ACC112 (cell line): Measurements from ENCODE around the gene TFE3.

Experiments
- H2AFZ ChIP-seq: fragments of 200-600 bp; sonication (generic); one replicate; pipeline ENCODE4 v1.6.0; 2017; ENCODE audit warnings: antibody characterized with exemption, low read length; ENCODE audit not compliant: unreplicated experiment
- H3K27ac ChIP-seq: fragments of 200-600 bp; sonication (generic); 2 replicates; pipeline ENCODE4 v1.5.1; 2014; ENCODE audit warnings: low read depth, mild to moderate bottlenecking, antibody characterized with exemption, low read length, moderate library complexity
- H3K27me3 ChIP-seq: fragments of 200-600 bp; sonication (generic); 2 replicates; pipeline ENCODE4 v1.6.1; 2014; ENCODE audit warnings: mild to moderate bottlenecking, antibody characterized with exemption, low read length, moderate library complexity, mixed read lengths; ENCODE audit not compliant: insufficient read depth
- H3K36me3 ChIP-seq: fragments of 200-600 bp; sonication (generic); 2 replicates; pipeline ENCODE4 v1.6.1; 2016; ENCODE audit warnings: mild to moderate bottlenecking, antibody characterized with exemption, low read length, moderate library complexity, mixed read lengths; ENCODE audit not compliant: insufficient read depth
- H3K4me1 ChIP-seq: fragments of 200-600 bp; sonication (generic); one replicate; pipeline ENCODE4 v1.6.1; 2016; ENCODE audit warnings: low read length, mixed read lengths; ENCODE audit not compliant: insufficient read depth, unreplicated experiment, control insufficient read depth
- H3K4me3 ChIP-seq: fragments of 200-600 bp; sonication (generic); 2 replicates; pipeline ENCODE4 v1.5.1; 2014; ENCODE audit warnings: mild to moderate bottlenecking, low read depth, low read length
- H3K79me2 ChIP-seq: fragments of 200-600 bp; sonication (generic); one replicate; pipeline ENCODE4 v1.6.0; 2016; ENCODE audit warnings: low read length; ENCODE audit not compliant: control insufficient read depth, unreplicated experiment, insufficient read depth

Gene TFE3

GRCh38 chrX:49071877-49072711 lies 28.9 kb upstream of the TFE3 start:
- H3K4me1 ChIP-seq: peaks cover 4% of the 10 kb centered on the region
- H3K27ac ChIP-seq: no peak overlapping the region
- no peaks in the 10 kb centered on the region for H3K36me3 ChIP-seq
- peak overlapping the region; percentile 90 for H3K4me3 ChIP-seq
- H3K79me2 ChIP-seq: peaks cover 6% of the 10 kb centered on the region
- H2AFZ ChIP-seq: no peak overlapping the region
- H3K27me3 ChIP-seq: no peaks in the 10 kb centered on the region

- Histone ChIP-seq H3K27ac (no peak overlapping the region), H3K79me2 (peaks cover 6% of the 10 kb centered on the region), H3K36me3 (no peaks in the 10 kb centered on the region), H2AFZ (no peak overlapping the region), H3K4me3 (no peak overlapping the region), H3K27me3 (no peaks in the 10 kb centered on the region), H3K4me1 (peaks cover 4% of the 10 kb centered on the region)
Observed at GRCh38 chrX:49070988-49071387, 27.8 kb upstream of the TFE3 start.

- H3K27me3 ChIP-seq: no peaks in the 10 kb centered on the region
Observed at GRCh38 chrX:49069038-49069437, 25.9 kb upstream of the TFE3 start.

GRCh38 chrX:49067285-49068120 lies 24.3 kb upstream of the TFE3 start:
- Histone ChIP-seq H3K4me3 (no peak overlapping the region), H3K4me1 (no peaks in the 10 kb centered on the region), H3K36me3 (no peaks in the 10 kb centered on the region), H3K27me3 (no peaks in the 10 kb centered on the region), H3K79me2 (no peaks in the 10 kb centered on the region), H3K27ac (no peak overlapping the region), H2AFZ (no peak overlapping the region)

More at GRCh38 chrX:49069038-49069437, 25.9 kb upstream of the TFE3 start:
- Histone ChIP-seq H3K27ac (no peak overlapping the region), H2AFZ (no peak overlapping the region), H3K4me1 (no peaks in the 10 kb centered on the region), H3K36me3 (no peaks in the 10 kb centered on the region), H3K79me2 (peaks cover 6% of the 10 kb centered on the region), H3K4me3 (no peak overlapping the region)

GRCh38 chrX:49066690-49067089 lies 23.5 kb upstream of the TFE3 start:
- H3K4me3 ChIP-seq: no peak overlapping the region
- H3K27me3 ChIP-seq: no peaks in the 10 kb centered on the region
- no peak overlapping the region for H3K27ac ChIP-seq
- no peak overlapping the region for H2AFZ ChIP-seq
- no peaks in the 10 kb centered on the region for H3K79me2 ChIP-seq
- H3K36me3 ChIP-seq: no peaks in the 10 kb centered on the region
- no peaks in the 10 kb centered on the region for H3K4me1 ChIP-seq

GRCh38 chrX:49066278-49066677 lies 23.1 kb upstream of the TFE3 start:
- H2AFZ ChIP-seq: no peak overlapping the region
- no peaks in the 10 kb centered on the region for H3K4me1 ChIP-seq
- no peak overlapping the region for H3K27ac ChIP-seq
- H3K36me3 ChIP-seq: no peaks in the 10 kb centered on the region
- H3K4me3 ChIP-seq: no peak overlapping the region
- H3K79me2 ChIP-seq: no peaks in the 10 kb centered on the region
- H3K27me3 ChIP-seq: no peaks in the 10 kb centered on the region

- Histone ChIP-seq H3K4me1 (no peaks in the 10 kb centered on the region), H3K79me2 (no peaks in the 10 kb centered on the region), H3K27ac (no peak overlapping the region), H3K27me3 (no peaks in the 10 kb centered on the region), H2AFZ (no peak overlapping the region), H3K4me3 (no peak overlapping the region), H3K36me3 (no peaks in the 10 kb centered on the region)
Observed at GRCh38 chrX:49064735-49065134, 21.6 kb upstream of the TFE3 start.

- Histone ChIP-seq H3K4me1 (no peaks in the 10 kb centered on the region), H3K79me2 (no peaks in the 10 kb centered on the region), H3K4me3 (no peak overlapping the region), H2AFZ (no peak overlapping the region), H3K27ac (no peak overlapping the region), H3K36me3 (no peaks in the 10 kb centered on the region), H3K27me3 (no peaks in the 10 kb centered on the region)
Observed at GRCh38 chrX:49064303-49064702, 21.1 kb upstream of the TFE3 start.

GRCh38 chrX:49063715-49064114 lies 20.6 kb upstream of the TFE3 start:
- no peak overlapping the region for H2AFZ ChIP-seq
- H3K4me1 ChIP-seq: no peaks in the 10 kb centered on the region
- no peaks in the 10 kb centered on the region for H3K27me3 ChIP-seq
- H3K36me3 ChIP-seq: no peaks in the 10 kb centered on the region
- H3K27ac ChIP-seq: no peak overlapping the region
- H3K4me3 ChIP-seq: no peak overlapping the region
- H3K79me2 ChIP-seq: no peaks in the 10 kb centered on the region

GRCh38 chrX:49061916-49062315 lies 18.8 kb upstream of the TFE3 start:
- no peaks in the 10 kb centered on the region for H3K4me1 ChIP-seq
- no peak overlapping the region for H3K27ac ChIP-seq
- H3K36me3 ChIP-seq: no peaks in the 10 kb centered on the region
- H3K27me3 ChIP-seq: no peaks in the 10 kb centered on the region
- no peak overlapping the region for H3K4me3 ChIP-seq
- no peak overlapping the region for H2AFZ ChIP-seq
- H3K79me2 ChIP-seq: no peaks in the 10 kb centered on the region

GRCh38 chrX:49061490-49061889 lies 18.3 kb upstream of the TFE3 start:
- Histone ChIP-seq H3K79me2 (no peaks in the 10 kb centered on the region), H3K4me1 (no peaks in the 10 kb centered on the region), H3K27me3 (no peaks in the 10 kb centered on the region), H3K27ac (no peak overlapping the region), H2AFZ (no peak overlapping the region), H3K36me3 (no peaks in the 10 kb centered on the region), H3K4me3 (no peak overlapping the region)
